SH-SY5Y (cell line): Measurements from ENCODE around the gene ASTL.

ENCODE experiments used
- GATA2 ChIP-seq: IDR thresholded peaks from 2 replicates; pipeline ENCODE4 v1.6.1; 2011; ENCODE audit warnings: mild to moderate bottlenecking, low read depth, low read length
- GATA3 ChIP-seq: IDR thresholded peaks from 2 replicates; pipeline ENCODE4 v1.6.1; 2011; ENCODE audit warnings: low read depth, mild to moderate bottlenecking, low read length, moderate library complexity

GRCh38 chr2:96150791-96151594 is 12.7 kb upstream of the ASTL start:
- TF ChIP-seq GATA2 (no peak), GATA3 (no peak)
